ENCODE data around the gene ZNF343.
"Not testable (repeated sequence)": the region's sequence is repeated elsewhere in the genome, so short reads cannot be mapped to it uniquely, and the experiment has no call there.

Gene ZNF343

DNA sequence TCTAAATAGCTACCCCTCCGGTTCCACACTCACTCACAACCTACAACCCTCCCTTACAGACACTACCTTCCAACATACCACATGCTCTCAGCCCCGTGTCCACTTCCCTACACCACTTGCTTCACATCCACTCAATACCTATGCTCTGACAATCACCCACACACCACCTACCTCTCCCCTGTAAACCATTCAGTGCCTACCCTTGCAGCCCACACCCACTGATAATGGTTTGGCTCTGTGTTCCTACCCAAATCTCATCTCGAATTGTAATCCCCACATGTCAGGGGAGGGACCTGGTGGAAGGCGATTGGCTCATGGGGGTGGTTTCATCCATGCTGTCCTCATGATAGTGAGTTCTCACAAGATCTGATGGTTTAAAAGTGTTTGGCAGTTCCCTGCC is 9.8 kb upstream of the ZNF343 start:
- H3K27me3 ChIP-seq (ENCODE audit: control insufficient read depth, insufficient read depth, low read length) = peaks cover 97% of the 10 kb centered on the region
- no peaks in the 10 kb centered on the region for H3K9me3 ChIP-seq (ENCODE audit: control insufficient read depth, insufficient read depth, low read length)
- no peaks in the 10 kb centered on the region for H3K36me3 ChIP-seq (ENCODE audit: control insufficient read depth, insufficient read depth, low read length)
- no peaks in the 10 kb centered on the region for H3K4me1 ChIP-seq (ENCODE audit: control insufficient read depth, insufficient read depth, low read length)
- no peak overlapping the region for H3K9ac ChIP-seq (ENCODE audit: low read depth, low read length)
- H3K4me3 ChIP-seq (ENCODE audit: low read depth, low read length) = no peak overlapping the region

DNA sequence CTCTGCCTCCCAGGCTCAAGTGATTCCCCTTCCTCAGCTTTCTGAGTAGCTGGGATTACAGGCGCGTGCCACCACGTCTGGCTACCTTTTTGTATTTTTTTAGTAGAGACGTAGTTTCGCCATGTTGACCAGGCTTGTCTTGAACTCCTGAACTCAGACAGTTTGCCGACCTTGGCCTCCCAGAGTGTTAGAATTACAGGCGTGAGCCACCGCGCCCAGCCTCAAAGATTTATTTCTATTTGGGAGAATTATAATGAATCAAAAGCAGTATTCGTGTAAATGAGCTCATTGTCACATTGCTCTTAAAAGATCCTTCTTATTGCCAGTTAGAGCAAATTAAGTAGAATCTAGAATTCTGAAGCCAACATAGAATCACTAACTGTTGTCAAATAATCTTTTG is 9.4 kb upstream of the ZNF343 start:
- Histone ChIP-seq H3K36me3 (ENCODE audit: control insufficient read depth, insufficient read depth, low read length) (no peaks in the 10 kb centered on the region), H3K4me1 (ENCODE audit: control insufficient read depth, insufficient read depth, low read length) (no peaks in the 10 kb centered on the region), H3K27me3 (ENCODE audit: control insufficient read depth, insufficient read depth, low read length) (peaks cover 98% of the 10 kb centered on the region), H3K9ac (ENCODE audit: low read depth, low read length) (no peak overlapping the region), H3K9me3 (ENCODE audit: control insufficient read depth, insufficient read depth, low read length) (no peaks in the 10 kb centered on the region), H3K4me3 (ENCODE audit: low read depth, low read length) (no peak overlapping the region)

DNA sequence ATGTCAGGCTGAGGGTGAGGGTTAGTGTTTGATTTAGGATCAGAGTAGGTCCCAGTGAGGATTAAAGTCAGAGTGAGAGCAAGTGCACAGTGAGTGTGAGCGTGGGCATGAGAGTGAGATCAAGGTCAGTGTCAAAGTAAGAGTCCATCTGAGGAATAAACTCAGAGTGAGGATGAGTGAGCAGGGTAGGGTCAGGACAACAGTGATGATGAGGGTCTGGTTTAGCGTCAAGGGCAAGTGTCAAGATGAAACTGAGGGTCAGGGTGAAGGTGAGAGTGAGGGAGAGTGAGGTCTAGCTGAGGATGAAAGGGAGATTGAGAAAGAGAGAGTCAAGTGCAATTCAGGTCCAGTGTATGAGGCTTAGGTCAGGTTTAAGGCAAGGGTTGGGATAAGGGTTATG is 7.7 kb upstream of the ZNF343 start:
- no peaks in the 10 kb centered on the region for H3K9me3 ChIP-seq (ENCODE audit: control insufficient read depth, insufficient read depth, low read length)
- no peak overlapping the region for H3K4me3 ChIP-seq (ENCODE audit: low read depth, low read length)
- H3K4me1 ChIP-seq (ENCODE audit: control insufficient read depth, insufficient read depth, low read length) = no peaks in the 10 kb centered on the region
- H3K27me3 ChIP-seq (ENCODE audit: control insufficient read depth, insufficient read depth, low read length) = peaks cover 98% of the 10 kb centered on the region
- H3K36me3 ChIP-seq (ENCODE audit: control insufficient read depth, insufficient read depth, low read length) = no peaks in the 10 kb centered on the region
- no peak overlapping the region for H3K9ac ChIP-seq (ENCODE audit: low read depth, low read length)

DNA sequence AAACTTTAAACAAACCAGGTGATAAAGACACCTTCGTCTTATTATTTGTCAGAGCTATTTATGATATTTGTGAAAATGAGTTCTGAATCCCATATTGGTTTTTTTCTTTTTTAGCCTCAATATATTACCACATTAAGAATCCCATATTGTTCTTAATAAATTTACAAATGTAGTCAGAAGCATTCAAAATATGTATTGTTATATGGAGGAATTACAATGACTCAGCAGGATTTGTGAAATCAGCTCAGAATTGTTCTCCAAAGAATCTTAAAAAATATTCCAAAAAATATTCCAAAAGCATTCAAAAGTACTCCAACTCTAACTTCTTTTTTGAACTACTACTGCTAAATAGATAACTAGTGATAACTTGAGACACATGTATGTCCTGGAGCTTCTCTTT is 6.5 kb upstream of the ZNF343 start:
- Histone ChIP-seq H3K4me1 (ENCODE audit: control insufficient read depth, insufficient read depth, low read length) (no peaks in the 10 kb centered on the region), H3K27me3 (ENCODE audit: control insufficient read depth, insufficient read depth, low read length) (peaks cover 98% of the 10 kb centered on the region), H3K36me3 (ENCODE audit: control insufficient read depth, insufficient read depth, low read length) (no peaks in the 10 kb centered on the region), H3K4me3 (ENCODE audit: low read depth, low read length) (no peak overlapping the region), H3K9me3 (ENCODE audit: control insufficient read depth, insufficient read depth, low read length) (no peaks in the 10 kb centered on the region), H3K9ac (ENCODE audit: low read depth, low read length) (no peak overlapping the region)

DNA sequence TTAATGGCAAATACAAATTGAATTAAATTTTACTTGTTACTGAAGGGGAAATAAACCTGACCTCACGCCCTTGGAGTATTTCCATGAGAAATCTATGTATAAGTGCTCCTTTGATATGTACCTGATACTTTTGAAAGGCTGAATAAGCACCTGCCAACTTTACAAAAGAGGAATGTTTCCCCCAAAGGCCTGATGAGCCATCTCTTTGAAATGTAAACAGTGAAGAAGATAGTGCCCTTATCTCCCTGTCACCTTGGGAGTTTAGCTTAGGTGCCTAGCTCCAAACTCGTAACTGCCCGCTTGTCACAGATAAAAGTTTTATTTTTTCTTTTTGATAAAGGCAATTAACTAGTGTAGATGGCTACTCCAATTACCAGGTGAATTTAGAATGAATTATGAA is 1.1 kb upstream of the ZNF343 start:
- Histone ChIP-seq H3K36me3 (ENCODE audit: control insufficient read depth, insufficient read depth, low read length) (no peaks in the 10 kb centered on the region), H3K9me3 (ENCODE audit: control insufficient read depth, insufficient read depth, low read length) (no peaks in the 10 kb centered on the region), H3K27me3 (ENCODE audit: control insufficient read depth, insufficient read depth, low read length) (peaks cover 70% of the 10 kb centered on the region), H3K4me3 (ENCODE audit: low read depth, low read length) (no peak overlapping the region), H3K4me1 (ENCODE audit: control insufficient read depth, insufficient read depth, low read length) (no peaks in the 10 kb centered on the region), H3K9ac (ENCODE audit: low read depth, low read length) (no peak overlapping the region)

DNA sequence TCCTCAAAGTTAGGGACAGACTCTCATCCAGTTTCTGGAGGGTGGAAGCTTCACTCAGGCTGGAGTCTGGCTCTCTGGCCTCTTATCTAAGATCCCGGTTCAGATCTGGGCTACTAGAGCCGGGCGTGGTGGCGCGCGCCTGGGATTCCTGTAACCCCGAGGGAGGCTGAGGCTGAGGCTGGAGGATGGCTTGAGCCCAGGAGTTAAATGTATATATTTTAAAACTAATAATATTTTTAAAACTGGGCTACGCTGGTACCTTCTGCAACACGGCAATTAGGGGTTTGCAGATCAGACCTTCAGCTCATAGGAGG is 710 bp upstream of the ZNF343 start:
- H3K9ac ChIP-seq (ENCODE audit: low read depth, low read length) = no peak overlapping the region
- H3K4me3 ChIP-seq (ENCODE audit: low read depth, low read length) = peak overlapping the region; percentile 70
- no peaks in the 10 kb centered on the region for H3K36me3 ChIP-seq (ENCODE audit: control insufficient read depth, insufficient read depth, low read length)
- H3K9me3 ChIP-seq (ENCODE audit: control insufficient read depth, insufficient read depth, low read length) = no peaks in the 10 kb centered on the region
- H3K27me3 ChIP-seq (ENCODE audit: control insufficient read depth, insufficient read depth, low read length) = peaks cover 66% of the 10 kb centered on the region
- H3K4me1 ChIP-seq (ENCODE audit: control insufficient read depth, insufficient read depth, low read length) = no peaks in the 10 kb centered on the region

DNA sequence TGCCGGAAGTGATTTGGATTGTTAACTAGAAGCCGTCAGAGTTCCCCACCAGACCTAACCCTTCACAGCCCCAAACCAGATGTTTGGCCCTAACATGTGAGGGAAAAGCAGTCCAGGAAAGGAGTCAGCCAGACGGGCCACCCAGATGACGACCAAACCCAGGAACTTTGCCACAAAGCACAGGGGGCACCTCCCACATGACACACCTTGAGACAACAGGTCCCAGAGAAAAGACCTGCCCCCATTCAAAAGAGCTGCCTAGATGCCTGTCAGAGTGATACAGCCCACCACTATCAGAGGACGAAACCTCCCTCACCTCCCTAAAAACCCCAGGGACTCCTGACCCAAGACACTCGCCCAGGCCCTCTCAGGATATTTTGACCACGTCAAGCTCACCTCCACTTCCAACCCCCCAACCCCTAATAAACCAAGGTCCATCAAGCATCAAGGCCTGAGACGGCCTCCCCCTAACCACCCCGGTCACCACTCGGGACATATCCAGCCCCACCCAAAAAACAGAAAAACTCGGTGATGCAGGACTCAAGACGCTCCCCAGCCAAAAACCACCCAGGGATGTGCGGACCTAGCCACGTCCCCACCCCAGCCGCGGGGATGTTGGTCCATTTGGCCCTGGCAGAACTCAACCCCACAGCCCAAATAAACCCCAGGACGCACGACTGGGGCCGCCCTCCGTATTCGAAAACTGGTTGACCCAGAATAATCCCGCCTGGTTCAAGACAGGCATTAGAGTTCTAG is 662 bp downstream of the ZNF343 start:
- H3K9me3 ChIP-seq (ENCODE audit: control insufficient read depth, insufficient read depth, low read length) = no peaks in the 10 kb centered on the region
- H3K36me3 ChIP-seq (ENCODE audit: control insufficient read depth, insufficient read depth, low read length) = no peaks in the 10 kb centered on the region
- H3K4me3 ChIP-seq (ENCODE audit: low read depth, low read length) = peak overlapping the region; percentile 70
- no peak overlapping the region for H3K9ac ChIP-seq (ENCODE audit: low read depth, low read length)
- no peaks in the 10 kb centered on the region for H3K4me1 ChIP-seq (ENCODE audit: control insufficient read depth, insufficient read depth, low read length)
- peaks cover 52% of the 10 kb centered on the region for H3K27me3 ChIP-seq (ENCODE audit: control insufficient read depth, insufficient read depth, low read length)

DNA sequence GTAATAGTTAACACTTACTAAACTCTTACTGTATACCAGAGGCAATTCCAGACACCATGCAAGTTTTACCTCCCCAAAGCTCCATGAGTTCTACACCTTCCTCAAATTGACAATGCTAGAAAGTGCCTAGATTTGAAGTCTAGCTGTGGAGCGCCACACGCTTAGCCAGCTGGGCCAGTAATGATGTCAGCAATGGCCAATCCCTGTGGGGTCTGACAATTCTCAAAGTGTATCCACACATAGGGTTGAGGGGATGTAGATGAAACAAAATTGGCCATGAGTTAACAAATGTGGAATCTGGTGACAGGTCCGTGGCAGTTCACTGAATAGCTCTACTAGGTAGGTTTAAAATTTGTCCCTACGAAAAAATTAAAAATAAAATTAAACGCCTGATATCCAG is 1.3 kb downstream of the ZNF343 start:
- Histone ChIP-seq H3K36me3 (ENCODE audit: control insufficient read depth, insufficient read depth, low read length) (no peaks in the 10 kb centered on the region), H3K9ac (ENCODE audit: low read depth, low read length) (no peak overlapping the region), H3K4me3 (ENCODE audit: low read depth, low read length) (no peak overlapping the region), H3K4me1 (ENCODE audit: control insufficient read depth, insufficient read depth, low read length) (no peaks in the 10 kb centered on the region), H3K9me3 (ENCODE audit: control insufficient read depth, insufficient read depth, low read length) (no peaks in the 10 kb centered on the region), H3K27me3 (ENCODE audit: control insufficient read depth, insufficient read depth, low read length) (peaks cover 46% of the 10 kb centered on the region)

DNA sequence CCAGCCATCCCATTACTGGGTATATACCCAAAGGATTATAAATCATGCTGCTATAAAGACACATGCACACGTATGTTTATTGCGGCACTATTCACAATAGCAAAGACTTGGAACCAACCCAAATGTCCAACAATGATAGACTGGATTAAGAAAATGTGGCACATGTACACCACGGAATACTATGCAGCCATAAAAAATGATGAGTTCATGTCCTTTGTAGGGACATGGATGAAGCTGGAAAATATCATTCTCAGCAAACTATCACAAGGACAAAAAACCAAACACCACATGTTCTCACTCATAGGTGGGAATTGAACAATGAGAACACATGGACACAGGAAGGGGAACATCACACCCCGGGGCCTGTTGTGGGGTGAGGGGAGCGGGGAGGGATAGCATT is 2.3 kb downstream of the ZNF343 start:
- H3K4me1 ChIP-seq (ENCODE audit: control insufficient read depth, insufficient read depth, low read length); H3K9ac ChIP-seq (ENCODE audit: low read depth, low read length): not testable (repeated sequence)
- H3K27me3 ChIP-seq (ENCODE audit: control insufficient read depth, insufficient read depth, low read length) = peaks cover 36% of the 10 kb centered on the region

DNA sequence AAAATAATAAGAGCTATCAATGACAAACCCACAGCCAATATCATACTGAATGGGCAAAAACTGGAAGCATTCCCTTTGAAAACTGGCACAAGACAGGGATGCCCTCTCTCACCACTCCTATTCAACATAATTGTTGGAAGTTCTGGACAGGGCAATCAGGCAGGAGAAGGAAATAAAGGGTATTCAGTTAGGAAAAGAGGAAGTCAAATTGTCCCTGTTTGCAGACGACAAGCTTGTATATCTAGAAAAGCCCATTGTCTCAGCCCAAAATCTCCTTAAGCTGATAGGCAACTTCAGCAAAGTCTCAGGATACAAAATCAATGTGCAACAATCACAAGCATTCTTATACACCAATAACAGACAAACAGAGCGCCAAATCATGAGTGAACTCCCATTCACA is 3.9 kb downstream of the ZNF343 start:
- not testable (repeated sequence) for H3K4me3 ChIP-seq (ENCODE audit: low read depth, low read length); H3K36me3 ChIP-seq (ENCODE audit: control insufficient read depth, insufficient read depth, low read length); H3K4me1 ChIP-seq (ENCODE audit: control insufficient read depth, insufficient read depth, low read length); H3K9me3 ChIP-seq (ENCODE audit: control insufficient read depth, insufficient read depth, low read length); H3K9ac ChIP-seq (ENCODE audit: low read depth, low read length)
- peaks cover 20% of the 10 kb centered on the region for H3K27me3 ChIP-seq (ENCODE audit: control insufficient read depth, insufficient read depth, low read length)

More for the DNA sequence above, 2.3 kb downstream of the ZNF343 start:
- not testable (repeated sequence) for H3K9me3 ChIP-seq (ENCODE audit: control insufficient read depth, insufficient read depth, low read length); H3K4me3 ChIP-seq (ENCODE audit: low read depth, low read length); H3K36me3 ChIP-seq (ENCODE audit: control insufficient read depth, insufficient read depth, low read length)

DNA sequence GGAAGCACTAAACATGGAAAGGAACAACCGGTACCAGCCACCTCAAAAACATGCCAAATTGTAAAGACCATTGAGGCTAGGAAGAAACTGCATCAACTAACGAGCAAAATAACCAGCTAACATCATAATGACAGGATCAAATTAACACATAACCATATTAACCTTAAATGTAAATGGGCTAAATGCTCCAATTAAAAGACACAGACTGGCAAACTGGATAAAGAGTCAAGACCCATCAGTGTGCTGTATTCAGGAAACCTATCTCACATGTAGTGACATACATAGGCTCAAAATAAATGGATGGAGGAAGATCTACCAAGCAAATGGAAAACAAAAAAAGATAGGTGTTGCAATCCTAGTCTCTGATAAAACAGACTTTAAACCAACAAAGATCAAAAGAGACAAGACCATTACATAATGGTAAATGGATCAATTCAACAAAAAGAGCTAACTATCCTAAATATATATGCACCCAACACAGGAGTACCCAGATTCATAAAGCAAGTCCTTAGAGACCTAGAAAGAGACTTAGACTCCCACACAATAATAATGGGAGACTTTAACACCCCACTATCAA is 5.8 kb downstream of the ZNF343 start:
- not testable (repeated sequence) for H3K9ac ChIP-seq (ENCODE audit: low read depth, low read length); H3K4me1 ChIP-seq (ENCODE audit: control insufficient read depth, insufficient read depth, low read length); H3K36me3 ChIP-seq (ENCODE audit: control insufficient read depth, insufficient read depth, low read length); H3K9me3 ChIP-seq (ENCODE audit: control insufficient read depth, insufficient read depth, low read length); H3K4me3 ChIP-seq (ENCODE audit: low read depth, low read length)
- H3K27me3 ChIP-seq (ENCODE audit: control insufficient read depth, insufficient read depth, low read length) = peaks cover 11% of the 10 kb centered on the region

DNA sequence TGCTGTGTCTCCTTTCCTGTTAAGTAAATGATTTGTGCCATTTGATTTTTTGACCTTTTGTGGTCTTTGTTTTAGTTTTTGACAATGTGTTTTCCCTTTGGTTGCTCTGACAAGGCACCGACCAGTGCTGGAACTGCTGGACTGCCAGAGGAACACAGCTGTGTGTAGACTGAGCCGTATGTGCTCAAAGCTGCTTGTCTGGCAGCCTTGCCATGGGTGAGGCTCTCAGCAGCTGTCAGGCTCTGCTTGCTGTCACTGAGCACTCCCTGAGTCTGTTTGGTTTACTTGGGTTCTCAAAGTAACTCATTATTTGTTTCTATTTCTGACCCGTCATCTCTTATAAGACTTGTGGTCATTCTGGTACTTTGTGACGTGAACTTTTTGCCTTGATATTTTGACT is 23.1 kb downstream of the ZNF343 start:
- no peak overlapping the region for H3K9ac ChIP-seq (ENCODE audit: low read depth, low read length)
- no peaks in the 10 kb centered on the region for H3K9me3 ChIP-seq (ENCODE audit: control insufficient read depth, insufficient read depth, low read length)
- H3K36me3 ChIP-seq (ENCODE audit: control insufficient read depth, insufficient read depth, low read length) = no peaks in the 10 kb centered on the region
- H3K4me3 ChIP-seq (ENCODE audit: low read depth, low read length) = no peak overlapping the region
- peaks cover 2% of the 10 kb centered on the region for H3K27me3 ChIP-seq (ENCODE audit: control insufficient read depth, insufficient read depth, low read length)
- peaks cover 3% of the 10 kb centered on the region for H3K4me1 ChIP-seq (ENCODE audit: control insufficient read depth, insufficient read depth, low read length)
